Activated CD8-positive, alpha-beta memory T cell treated with anti-CD3 and anti-CD28 coated beads for 4 hours (primary cell): ENCODE measurements around the gene TMTC3.

Source experiments
- DNase-seq, 2 donors: peaks; one replicate each; pipeline ENCODE4 v3.0.0-alpha.2; 2020; ENCODE audit warnings: low read depth in 2 of 2

The TMTC3 gene

GRCh38 chr12:88227263-88227662 is 85.2 kb downstream of the TMTC3 start:
- DNase-seq: no peak

DNA sequence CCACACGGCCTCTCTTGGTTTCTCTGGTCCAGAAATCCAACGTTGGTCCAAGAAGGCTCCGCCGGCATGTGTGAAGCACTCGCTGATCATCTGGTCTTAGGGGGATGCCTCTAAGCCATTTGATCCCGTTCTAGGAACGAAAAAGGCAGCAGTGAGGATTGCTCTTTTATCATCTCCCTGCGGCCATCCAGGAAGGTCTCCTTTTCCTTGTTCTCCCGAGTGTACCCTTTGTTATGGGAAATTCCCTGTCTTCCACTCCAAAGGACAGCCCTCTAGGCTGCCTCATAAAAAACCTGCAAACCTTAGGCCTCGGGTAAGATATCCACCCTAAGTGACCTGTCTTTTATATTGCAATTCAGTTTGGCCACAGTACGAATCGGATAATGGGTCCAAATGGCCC is 85.8 kb downstream of the TMTC3 start:
- no peak for DNase-seq

DNA sequence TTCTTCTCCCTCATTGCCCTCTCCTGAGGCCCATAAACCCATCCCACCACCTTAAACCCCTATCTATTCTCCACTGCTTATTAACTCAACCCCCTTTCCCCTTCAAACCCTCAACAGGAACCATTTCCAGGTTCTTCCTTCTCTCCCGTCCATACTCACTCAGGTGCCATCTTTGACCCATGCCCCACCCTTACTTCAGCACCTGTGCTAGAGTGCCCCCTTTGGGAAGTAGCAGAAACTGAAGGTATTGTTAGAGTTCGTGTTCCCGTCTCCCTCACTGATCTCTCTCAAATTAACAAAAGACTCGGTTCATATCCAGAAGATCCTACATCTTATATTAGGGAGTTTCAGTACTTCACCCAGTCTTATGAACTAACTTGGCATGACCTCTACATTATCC is 86.6 kb downstream of the TMTC3 start:
- no peak for DNase-seq

GRCh38 chr12:88230271-88230670 is 88.2 kb downstream of the TMTC3 start:
- DNase-seq: no peak

DNA sequence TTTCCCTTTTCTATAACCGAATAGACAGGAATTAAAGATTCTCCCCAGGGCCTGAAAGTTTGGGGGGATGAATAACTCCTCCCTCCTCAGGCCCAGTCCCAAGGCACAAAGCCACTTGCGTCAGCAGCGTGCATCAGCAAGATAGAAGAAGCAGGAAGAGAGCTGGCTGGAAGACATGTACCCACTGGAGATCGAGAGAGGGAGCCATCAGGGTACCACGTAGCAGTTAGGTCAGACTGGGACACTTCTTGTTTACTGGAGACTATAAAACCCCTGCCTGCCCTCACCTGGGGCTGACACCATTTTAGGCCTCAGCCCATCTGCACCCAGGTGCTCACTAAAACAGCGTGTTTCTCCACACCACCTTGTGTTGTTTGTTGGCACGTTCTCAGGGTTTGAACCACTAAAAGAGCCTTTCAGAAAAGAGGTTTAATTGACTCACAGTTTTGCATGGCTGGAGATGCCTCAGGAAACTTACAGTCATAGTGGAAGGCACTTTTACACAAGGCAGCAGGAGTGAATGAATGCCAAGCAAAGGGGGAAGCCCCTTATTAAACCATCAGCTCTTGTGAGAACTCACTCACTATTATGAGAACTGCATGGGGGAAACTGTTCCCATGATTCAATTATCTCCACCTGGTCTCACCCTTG is 93.2 kb downstream of the TMTC3 start:
- DNase-seq: no peak

DNA sequence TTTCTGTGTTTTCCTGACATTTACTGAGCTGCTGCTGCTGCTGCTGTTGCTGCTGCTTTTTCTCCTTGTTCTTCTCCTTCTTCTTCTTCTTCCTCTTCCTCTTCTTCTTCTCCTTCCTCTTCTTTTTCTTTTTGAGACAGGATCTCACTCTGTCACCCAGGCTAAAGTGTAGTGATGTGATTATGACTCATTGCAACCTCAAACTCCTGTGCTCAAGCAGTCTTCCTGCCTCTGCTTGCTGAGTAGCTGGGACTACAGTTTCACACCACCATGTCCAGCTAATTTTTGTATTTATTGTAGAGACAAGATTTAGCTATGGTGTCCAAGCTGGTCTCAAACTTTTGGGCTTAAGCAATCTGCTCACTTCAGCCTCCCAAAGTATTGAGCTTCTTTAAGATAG is 95.8 kb downstream of the TMTC3 start:
- no peak for DNase-seq

GRCh38 chr12:88238406-88238805 is 96.3 kb downstream of the TMTC3 start:
- no peak for DNase-seq

- no peak for DNase-seq
These were observed 99.9 kb downstream of the TMTC3 start for GRCh38 chr12:88241862-88242570.

DNA sequence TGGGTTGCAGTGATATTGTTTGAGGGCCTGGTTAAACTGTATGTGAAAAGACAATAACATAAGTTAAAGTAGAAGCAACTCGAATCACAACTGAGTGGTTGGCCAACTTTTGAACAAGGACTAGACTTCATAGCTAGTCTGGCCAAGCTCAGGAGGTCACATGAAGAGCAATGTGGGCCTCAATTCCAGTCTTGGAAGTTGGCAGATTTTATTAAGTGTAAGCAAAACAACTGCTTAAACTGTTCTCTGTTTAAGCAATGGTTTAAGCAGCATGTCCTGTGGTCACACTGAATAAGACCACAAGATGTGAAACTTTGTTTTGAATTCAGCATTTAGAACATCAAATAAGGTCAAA is 100.4 kb downstream of the TMTC3 start:
- no peak for DNase-seq

DNA sequence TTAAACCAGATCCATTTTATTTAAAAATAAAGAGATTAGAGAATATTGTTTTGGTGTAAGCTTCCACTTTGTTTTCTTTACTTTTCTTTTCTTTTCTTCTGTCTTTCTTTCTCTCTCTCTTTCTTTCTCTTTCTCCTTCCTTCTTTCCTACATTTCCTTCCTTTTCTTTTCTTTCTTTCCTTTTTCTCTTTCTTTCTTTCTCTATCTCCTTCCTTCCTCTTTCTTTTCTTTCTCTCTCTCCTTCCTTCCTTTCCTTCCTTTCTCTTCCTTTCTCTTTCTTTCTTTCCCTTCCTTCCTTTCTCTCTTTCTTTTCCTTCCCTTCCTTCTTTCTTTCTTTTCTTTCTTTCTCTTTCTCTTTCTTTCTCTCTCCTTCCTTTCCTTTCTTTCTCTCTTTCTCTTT is 100.8 kb downstream of the TMTC3 start:
- no peak for DNase-seq

DNA sequence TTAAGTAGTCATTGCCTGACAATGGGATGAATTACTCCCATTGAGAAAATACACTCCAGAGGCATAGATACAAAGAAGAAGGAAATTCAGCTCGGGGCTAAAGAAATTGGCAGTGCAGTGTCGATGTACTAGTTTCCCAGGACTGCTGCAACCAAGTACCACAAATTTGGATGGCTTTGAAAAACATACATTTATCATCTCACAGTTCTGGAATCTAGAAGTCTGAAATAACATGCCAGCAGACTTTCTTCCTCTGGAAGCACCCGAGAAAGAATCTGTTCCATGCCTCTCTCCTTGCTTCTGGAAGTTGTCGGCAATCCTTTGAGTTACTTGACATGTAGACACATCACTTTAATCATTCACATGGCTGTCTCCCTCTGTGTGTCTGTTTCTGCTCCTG is 101.9 kb downstream of the TMTC3 start:
- DNase-seq: no peak

- no peak for DNase-seq
These were observed 103.8 kb downstream of the TMTC3 start for GRCh38 chr12:88245905-88246304.

DNA sequence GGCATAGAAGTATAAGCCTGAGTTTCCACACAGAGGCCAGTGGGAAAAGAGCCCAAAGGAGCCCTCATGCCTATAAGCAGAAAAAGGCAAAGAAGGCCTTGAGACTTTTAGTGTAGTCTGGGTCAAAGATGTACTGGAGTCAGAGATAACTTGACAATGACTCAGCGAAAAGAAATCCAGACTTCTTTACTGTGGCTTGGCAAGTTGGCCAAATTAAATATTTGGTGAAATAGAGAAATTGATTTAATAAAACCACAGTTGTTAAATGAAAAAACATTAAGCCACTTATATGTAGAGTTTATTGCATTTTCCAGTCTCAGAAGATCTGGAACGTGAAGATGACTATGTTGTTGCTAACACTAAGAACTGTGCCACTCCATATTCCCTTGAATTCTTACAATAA is 105.1 kb downstream of the TMTC3 start:
- DNase-seq: no peak

DNA sequence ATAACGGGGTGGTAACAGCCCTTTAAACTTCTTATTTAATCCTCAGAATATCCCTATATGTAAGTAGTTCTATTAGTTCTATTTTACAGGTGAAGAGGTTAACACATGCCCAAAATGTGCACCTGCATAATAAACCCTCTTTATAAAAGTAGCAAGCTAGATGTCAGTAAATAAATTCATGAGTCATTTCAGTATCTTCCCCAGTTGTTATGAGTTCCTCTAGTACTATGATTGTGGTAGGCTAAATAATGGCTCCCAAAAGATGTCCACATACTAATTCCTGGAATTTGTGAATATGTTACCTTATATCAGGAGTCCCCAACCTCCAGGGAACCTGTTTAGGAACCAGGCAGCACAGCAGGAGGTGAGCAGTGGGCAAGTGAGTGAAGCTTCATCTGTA is 106.5 kb downstream of the TMTC3 start:
- DNase-seq: no peak
